K562 (cell line): ENCODE results near the gene CCT3. TPM values are rescaled to one million over a fixed set of nuclear protein-coding genes. Genes with fewer than 3 reads are reported as not detected.

Experiments
- ATAC-seq: fragments of 200-7000 bp; cut with Tn5 transposase; 3 replicates; pipeline ENCODE4 v1.9.1; 2020; ENCODE audit warnings: moderate library complexity
- BruUV-seq: library from RNA; stranded (reverse); fragments of 400-500 nt; replicated peaks from 2 replicates; lab custom pipeline; 2021; lab: Mats Ljungman, UMichigan
- CTCF ChIA-PET: fragments of 300-600 bp; formaldehyde crosslinking; extraction: SDS; loops from one replicate; lab custom pipeline; 2021; ENCODE audit warnings: low intra/inter-chr PET ratio; lab: Yijun Ruan, JAX
- POLR2A ChIA-PET: fragments of 300-600, 350-650 bp; sonication (Branson Sonifier 250); formaldehyde crosslinking; extraction: SDS; loops from one replicate; lab custom pipeline; 2021; ENCODE audit warnings: antibody characterized with exemption, inconsistent platforms; lab: Yijun Ruan, JAX
- DNase-seq, 4 experiments: peaks; one replicate each; pipeline versions ENCODE4 v3.0.0 to v3.0.0-alpha.2; 2011 to 2018; ENCODE audit warnings: low spot score in 3 of 4, mixed read lengths in 3 of 4; ENCODE audit errors: extremely low read depth in 1 of 4
- FAIRE-seq: peaks from 2 replicates; lab custom pipeline; 2011; peaks lifted over from hg19 to GRCh38; lab: Jason Lieb, UNC
- H2AFZ ChIP-seq: 2 replicates; pipeline ENCODE4 v1.6.0; 2011; ENCODE audit warnings: low read depth, low read length, control low read depth, inconsistent platforms
- H3K27ac ChIP-seq: fragments of 200-600 bp; 3 replicates; pipeline ENCODE4 v1.8.0; 2011; ENCODE audit warnings: low read depth, mild to moderate bottlenecking, control low read depth, inconsistent platforms, low read length, moderate library complexity, mixed read lengths; ENCODE audit errors: extremely low read depth
- H3K27me3 ChIP-seq, 2 experiments: fragments of 300-600 bp in 1 of 2; 2 replicates in 1 of 2; 3 replicates in 1 of 2; pipeline versions ENCODE4 v1.6.0 to v1.8.0; 2011; ENCODE audit warnings: inconsistent platforms in 2 of 2, low read length in 2 of 2, mild to moderate bottlenecking in 1 of 2, mixed read lengths in 1 of 2, moderate library complexity in 1 of 2; ENCODE audit not compliant: control insufficient read depth in 2 of 2, insufficient read depth in 2 of 2
- H3K36me3 ChIP-seq: fragments of 300-600 bp; 3 replicates; pipeline ENCODE4 v1.8.0; 2011; ENCODE audit warnings: mild to moderate bottlenecking, low read length, inconsistent platforms; ENCODE audit not compliant: control insufficient read depth, insufficient read depth
- H3K4me1 ChIP-seq, 2 experiments: fragments of 200-600 bp in 1 of 2; replicated peaks in 1 of 2; 2 replicates in 1 of 2; 3 replicates in 1 of 2; pipeline versions ENCODE4 v1.5.1 to v1.8.0; 2011; ENCODE audit warnings: inconsistent platforms in 2 of 2, low read length in 2 of 2, mild to moderate bottlenecking in 1 of 2, mixed read lengths in 1 of 2, moderate library complexity in 1 of 2; ENCODE audit not compliant: control insufficient read depth in 2 of 2, insufficient read depth in 2 of 2
- H3K4me2 ChIP-seq: 2 replicates; pipeline ENCODE4 v1.6.1; 2011; ENCODE audit warnings: low read length, control low read depth, inconsistent platforms, mixed read lengths; ENCODE audit not compliant: insufficient read depth
- H3K4me3 ChIP-seq: fragments of 200-600 bp; sonication (generic), shearing (Covaris generic); 2 replicates; pipeline ENCODE4 v1.5.1; 2016; ENCODE audit warnings: control low read depth, inconsistent platforms
- H3K79me2 ChIP-seq: fragments of 200-600 bp; 3 replicates; pipeline ENCODE4 v1.8.0; 2011; ENCODE audit warnings: low read length, inconsistent platforms; ENCODE audit not compliant: control insufficient read depth, insufficient read depth
- H3K9ac ChIP-seq, 2 experiments: 2 replicates each; pipeline versions ENCODE4 v1.6.0 to v1.6.1; 2011; ENCODE audit warnings: low read depth in 2 of 2, low read length in 2 of 2, control low read depth in 1 of 2, inconsistent platforms in 1 of 2, mild to moderate bottlenecking in 1 of 2, mixed read lengths in 1 of 2; ENCODE audit not compliant: insufficient read depth in 1 of 2
- H3K9me1 ChIP-seq: one replicate; pipeline ENCODE4 v1.6.0; 2011; ENCODE audit warnings: inconsistent platforms, mild to moderate bottlenecking, low read length, moderate library complexity; ENCODE audit not compliant: control insufficient read depth, insufficient read depth
- H3K9me3 ChIP-seq: replicated peaks from 2 replicates; pipeline ENCODE4 v1.5.1; 2011; ENCODE audit warnings: low read depth, low read length, inconsistent platforms; ENCODE audit not compliant: control insufficient read depth, insufficient read depth
- H4K20me1 ChIP-seq: replicated peaks from 2 replicates; pipeline ENCODE4 v1.6.1; 2011; ENCODE audit warnings: low read length, inconsistent platforms, mixed read lengths; ENCODE audit not compliant: control insufficient read depth, insufficient read depth
- BRCA1 ChIP-seq, 2 experiments: fragments of 450-650 bp in 1 of 2; sonication (generic) in 1 of 2; formaldehyde crosslinking in 1 of 2; IDR thresholded peaks; 2 replicates each; pipeline versions ENCODE4 v1.5.0 to v1.6.1; 2017 to 2020; ENCODE audit warnings: mild to moderate bottlenecking in 1 of 2, missing genetic modification reagents in 1 of 2
- MEF2A ChIP-seq: IDR thresholded peaks from 2 replicates; pipeline ENCODE4 v1.6.1; 2011; ENCODE audit warnings: low read depth, mild to moderate bottlenecking, low read length, moderate library complexity; ENCODE audit not compliant: control insufficient read depth
- NCOA1 ChIP-seq: fragments of 450-650 bp; IDR thresholded peaks from 2 replicates; pipeline ENCODE4 v1.6.1; 2016; ENCODE audit warnings: low read depth
- ZBTB12 ChIP-seq: fragments of 250-450 bp; sonication (Bioruptor Pico); IDR thresholded peaks from 2 replicates; pipeline ENCODE4 v1.4.0; 2020
- ZFP1 ChIP-seq: fragments of 450-650 bp; formaldehyde crosslinking; IDR thresholded peaks from 2 replicates; pipeline ENCODE4 v1.4.0; 2020; ENCODE audit warnings: mild to moderate bottlenecking, mixed read lengths
- WGBS: fragments of 100-300 bp; shearing (Covaris generic); methylation state at CpG from one replicate; pipeline ENCODE4 v1.1.6; 2016; ENCODE audit warnings: low coverage, mixed read lengths; ENCODE audit not compliant: insufficient coverage; ENCODE audit errors: missing lambda C conversion rate; 5-methylcytosine and 5-hydroxymethylcytosine counted together
- in situ Hi-C: fragments of 300-500 bp; cut with MboI; formaldehyde crosslinking; loops from 4 replicates; pipeline ENCODE4 v1.15.0; 2018; ENCODE audit warnings: inconsistent platforms, mixed read lengths
- intact Hi-C: fragments of 100-400 bp; cut with micrococcal nuclease; formaldehyde crosslinking; loops from 2 replicates; pipeline ENCODE4 v1.14.2; 2022
- polyA plus RNA-seq, 8 experiments: library from polyadenylated mRNA; depleted of rRNA in 4 of 8; stranded (reverse) in 5 of 8; unstranded in 3 of 8; fragments of >200 nt; fragmentation: Nextera tagmentation in 2 of 8; fragmentation: Illumina TruSeq in 1 of 8; extraction: Ambion mirVana in 2 of 8; extraction: Trizol in 1 of 8; gene quantifications; 2 replicates each; pipeline versions ENCODE4 v1.2.1 to v1.2.3, GENCODE V29; 2011 to 2014; ENCODE audit warnings: inconsistent platforms in 1 of 8, missing spikeins in 1 of 8
- total RNA-seq, 7 experiments: library from RNA; depleted of rRNA in 6 of 7; stranded (reverse); fragments of >200 nt in 6 of 7; fragmentation: Illumina TruSeq in 2 of 7; extraction: Trizol in 2 of 7; gene quantifications; 2 replicates each; pipeline versions ENCODE4 v1.2.1 to v1.2.3, GENCODE V29; 2011 to 2021; ENCODE audit warnings: low replicate concordance in 1 of 7
- TF ChIP-seq, protein P1 (sequence below), 3 experiments: fragments of 200-800 bp in 1 of 3; fragments of 250-450 bp in 1 of 3; fragments of 450-650 bp in 1 of 3; sonication (Bioruptor Pico) in 1 of 3; sonication (Bioruptor generic) in 1 of 3; formaldehyde crosslinking in 1 of 3; IDR thresholded peaks; 2 replicates each; pipeline versions ENCODE4 v1.6.1 to v1.8.0; 2016 to 2022; ENCODE audit warnings: mild to moderate bottlenecking in 2 of 3, missing genetic modification characterization in 2 of 3, missing compliant biosample characterization in 1 of 3, moderate library complexity in 1 of 3
- TF ChIP-seq, protein P2 (sequence below): fragments of 250-450 bp; sonication (Bioruptor Pico); IDR thresholded peaks from 2 replicates; pipeline ENCODE4 v1.8.0; 2021; ENCODE audit warnings: mild to moderate bottlenecking, moderate library complexity
- TF ChIP-seq, protein P3 (sequence below): sonication (generic); formaldehyde crosslinking; IDR thresholded peaks from 2 replicates; pipeline ENCODE4 v1.8.0; 2023; ENCODE audit warnings: missing genetic modification reagents, mild to moderate bottlenecking, borderline replicate concordance

Gene CCT3
- total and polyA plus RNA-seq, 9 of the 15 experiments (the other 6 are each of a cell fraction or from before 2014, with no cell fraction given): 475 to 1,167 (median 610) TPM

DNA sequence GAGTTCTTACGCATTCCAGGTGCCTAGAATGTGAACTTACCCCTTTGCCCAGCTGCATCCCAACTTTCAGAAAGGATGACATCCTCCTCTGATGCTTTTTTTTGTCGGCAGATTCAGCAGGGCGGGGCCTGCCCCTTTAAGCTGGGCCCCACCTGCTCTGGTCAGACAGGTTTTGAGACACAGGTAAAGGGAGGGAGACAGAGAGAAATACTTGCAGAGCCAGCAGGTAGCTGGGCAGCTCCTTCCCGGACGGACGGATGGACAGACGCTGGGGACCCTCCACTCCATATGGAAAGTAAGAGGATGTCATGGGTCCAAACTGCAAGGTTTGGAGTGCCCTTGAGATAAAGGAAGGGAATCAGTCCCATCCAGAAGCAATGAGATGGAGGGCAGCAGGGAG, 54.0 kb downstream of the CCT3 start, which contains the start of gene TMEM79:
TSS of gene TMEM79 (plus strand) at position 214 of the 400 bp plus-strand sequence. CDS start 902 bp downstream, outside the sequence.
- Histone ChIP-seq H3K9me3 (no peaks in the 10 kb centered on the region), H3K4me2 (peak within 1 kb of the TSS; percentile 100), H2AFZ (peak within 1 kb of the TSS; percentile 97), H3K79me2 (peaks cover 45% of the 10 kb centered on the region), H3K27me3 (no peaks in the 10 kb centered on the region), H3K9ac (peak within 1 kb of the TSS; percentile 91 to 97), H4K20me1 (peaks cover 11% of the 10 kb centered on the region; the same call in 1 of the 2 replicates), H3K4me3 (peak within 1 kb of the TSS; percentile 97), H3K9me1 (no peaks in the 10 kb centered on the region), H3K36me3 (peaks cover 35% of the 10 kb centered on the region), H3K4me1 (peaks cover 6 to 10% of the 10 kb centered on the region in 2 experiments; a peak in 4 of 5 replicates), H3K27ac (peak within 1 kb of the TSS; percentile 93)
- DNase-seq (no peak), ATAC-seq (no peak), FAIRE-seq (no peak)
- in situ Hi-C loops (no loop called here), intact Hi-C loops (no loop called here)
- no TSS peak for BruUV-seq
- POLR2A ChIA-PET: interaction anchor here (1.2 to 6.3 kb wide), 7 partner anchors 10 to 71 kb away, joined by 3 to 63 read pairs (median 6); partner anchors contain the start of genes GLMP, PMF1 and VHLL
- CTCF ChIA-PET: no interaction called here
- 81% methylated on average over 7 of the region's 7 CpGs for WGBS
- TF ChIP-seq NCOA1 (no peak), ZFP1 (CRISPR knock-in tag) (no peak), MEF2A (no peak), ZBTB12 (no peak), BRCA1 (IDR thresholded peaks at IDR 0.05) (no peak), BRCA1 (CRISPR knock-in tag; IDR thresholded peaks at IDR 0.05) (no peak)
- TF ChIP-seq, protein P1, sequence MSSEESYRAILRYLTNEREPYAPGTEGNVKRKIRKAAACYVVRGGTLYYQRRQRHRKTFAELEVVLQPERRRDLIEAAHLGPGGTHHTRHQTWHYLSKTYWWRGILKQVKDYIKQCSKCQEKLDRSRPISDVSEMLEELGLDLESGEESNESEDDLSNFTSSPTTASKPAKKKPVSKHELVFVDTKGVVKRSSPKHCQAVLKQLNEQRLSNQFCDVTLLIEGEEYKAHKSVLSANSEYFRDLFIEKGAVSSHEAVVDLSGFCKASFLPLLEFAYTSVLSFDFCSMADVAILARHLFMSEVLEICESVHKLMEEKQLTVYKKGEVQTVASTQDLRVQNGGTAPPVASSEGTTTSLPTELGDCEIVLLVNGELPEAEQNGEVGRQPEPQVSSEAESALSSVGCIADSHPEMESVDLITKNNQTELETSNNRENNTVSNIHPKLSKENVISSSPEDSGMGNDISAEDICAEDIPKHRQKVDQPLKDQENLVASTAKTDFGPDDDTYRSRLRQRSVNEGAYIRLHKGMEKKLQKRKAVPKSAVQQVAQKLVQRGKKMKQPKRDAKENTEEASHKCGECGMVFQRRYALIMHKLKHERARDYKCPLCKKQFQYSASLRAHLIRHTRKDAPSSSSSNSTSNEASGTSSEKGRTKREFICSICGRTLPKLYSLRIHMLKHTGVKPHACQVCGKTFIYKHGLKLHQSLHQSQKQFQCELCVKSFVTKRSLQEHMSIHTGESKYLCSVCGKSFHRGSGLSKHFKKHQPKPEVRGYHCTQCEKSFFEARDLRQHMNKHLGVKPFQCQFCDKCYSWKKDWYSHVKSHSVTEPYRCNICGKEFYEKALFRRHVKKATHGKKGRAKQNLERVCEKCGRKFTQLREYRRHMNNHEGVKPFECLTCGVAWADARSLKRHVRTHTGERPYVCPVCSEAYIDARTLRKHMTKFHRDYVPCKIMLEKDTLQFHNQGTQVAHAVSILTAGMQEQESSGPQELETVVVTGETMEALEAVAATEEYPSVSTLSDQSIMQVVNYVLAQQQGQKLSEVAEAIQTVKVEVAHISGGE (CRISPR knock-in tag; IDR thresholded peaks at IDR 0.05): no peak
- TF ChIP-seq, protein P2, sequence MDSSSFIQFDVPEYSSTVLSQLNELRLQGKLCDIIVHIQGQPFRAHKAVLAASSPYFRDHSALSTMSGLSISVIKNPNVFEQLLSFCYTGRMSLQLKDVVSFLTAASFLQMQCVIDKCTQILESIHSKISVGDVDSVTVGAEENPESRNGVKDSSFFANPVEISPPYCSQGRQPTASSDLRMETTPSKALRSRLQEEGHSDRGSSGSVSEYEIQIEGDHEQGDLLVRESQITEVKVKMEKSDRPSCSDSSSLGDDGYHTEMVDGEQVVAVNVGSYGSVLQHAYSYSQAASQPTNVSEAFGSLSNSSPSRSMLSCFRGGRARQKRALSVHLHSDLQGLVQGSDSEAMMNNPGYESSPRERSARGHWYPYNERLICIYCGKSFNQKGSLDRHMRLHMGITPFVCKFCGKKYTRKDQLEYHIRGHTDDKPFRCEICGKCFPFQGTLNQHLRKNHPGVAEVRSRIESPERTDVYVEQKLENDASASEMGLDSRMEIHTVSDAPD (CRISPR knock-in tag): no peak
- TF ChIP-seq, protein P3, sequence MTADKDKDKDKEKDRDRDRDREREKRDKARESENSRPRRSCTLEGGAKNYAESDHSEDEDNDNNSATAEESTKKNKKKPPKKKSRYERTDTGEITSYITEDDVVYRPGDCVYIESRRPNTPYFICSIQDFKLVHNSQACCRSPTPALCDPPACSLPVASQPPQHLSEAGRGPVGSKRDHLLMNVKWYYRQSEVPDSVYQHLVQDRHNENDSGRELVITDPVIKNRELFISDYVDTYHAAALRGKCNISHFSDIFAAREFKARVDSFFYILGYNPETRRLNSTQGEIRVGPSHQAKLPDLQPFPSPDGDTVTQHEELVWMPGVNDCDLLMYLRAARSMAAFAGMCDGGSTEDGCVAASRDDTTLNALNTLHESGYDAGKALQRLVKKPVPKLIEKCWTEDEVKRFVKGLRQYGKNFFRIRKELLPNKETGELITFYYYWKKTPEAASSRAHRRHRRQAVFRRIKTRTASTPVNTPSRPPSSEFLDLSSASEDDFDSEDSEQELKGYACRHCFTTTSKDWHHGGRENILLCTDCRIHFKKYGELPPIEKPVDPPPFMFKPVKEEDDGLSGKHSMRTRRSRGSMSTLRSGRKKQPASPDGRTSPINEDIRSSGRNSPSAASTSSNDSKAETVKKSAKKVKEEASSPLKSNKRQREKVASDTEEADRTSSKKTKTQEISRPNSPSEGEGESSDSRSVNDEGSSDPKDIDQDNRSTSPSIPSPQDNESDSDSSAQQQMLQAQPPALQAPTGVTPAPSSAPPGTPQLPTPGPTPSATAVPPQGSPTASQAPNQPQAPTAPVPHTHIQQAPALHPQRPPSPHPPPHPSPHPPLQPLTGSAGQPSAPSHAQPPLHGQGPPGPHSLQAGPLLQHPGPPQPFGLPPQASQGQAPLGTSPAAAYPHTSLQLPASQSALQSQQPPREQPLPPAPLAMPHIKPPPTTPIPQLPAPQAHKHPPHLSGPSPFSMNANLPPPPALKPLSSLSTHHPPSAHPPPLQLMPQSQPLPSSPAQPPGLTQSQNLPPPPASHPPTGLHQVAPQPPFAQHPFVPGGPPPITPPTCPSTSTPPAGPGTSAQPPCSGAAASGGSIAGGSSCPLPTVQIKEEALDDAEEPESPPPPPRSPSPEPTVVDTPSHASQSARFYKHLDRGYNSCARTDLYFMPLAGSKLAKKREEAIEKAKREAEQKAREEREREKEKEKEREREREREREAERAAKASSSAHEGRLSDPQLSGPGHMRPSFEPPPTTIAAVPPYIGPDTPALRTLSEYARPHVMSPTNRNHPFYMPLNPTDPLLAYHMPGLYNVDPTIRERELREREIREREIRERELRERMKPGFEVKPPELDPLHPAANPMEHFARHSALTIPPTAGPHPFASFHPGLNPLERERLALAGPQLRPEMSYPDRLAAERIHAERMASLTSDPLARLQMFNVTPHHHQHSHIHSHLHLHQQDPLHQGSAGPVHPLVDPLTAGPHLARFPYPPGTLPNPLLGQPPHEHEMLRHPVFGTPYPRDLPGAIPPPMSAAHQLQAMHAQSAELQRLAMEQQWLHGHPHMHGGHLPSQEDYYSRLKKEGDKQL (CRISPR knock-in tag): no peak
